ENCODE measurements around the gene NUPR2. TPM values are rescaled to one million over a fixed set of nuclear protein-coding genes. Genes with fewer than 3 reads are reported as not detected.

The NUPR2 gene
- total and polyA plus RNA-seq, 2 of the 4 experiments (the other 2 are of a cell fraction): not detected

DNA sequence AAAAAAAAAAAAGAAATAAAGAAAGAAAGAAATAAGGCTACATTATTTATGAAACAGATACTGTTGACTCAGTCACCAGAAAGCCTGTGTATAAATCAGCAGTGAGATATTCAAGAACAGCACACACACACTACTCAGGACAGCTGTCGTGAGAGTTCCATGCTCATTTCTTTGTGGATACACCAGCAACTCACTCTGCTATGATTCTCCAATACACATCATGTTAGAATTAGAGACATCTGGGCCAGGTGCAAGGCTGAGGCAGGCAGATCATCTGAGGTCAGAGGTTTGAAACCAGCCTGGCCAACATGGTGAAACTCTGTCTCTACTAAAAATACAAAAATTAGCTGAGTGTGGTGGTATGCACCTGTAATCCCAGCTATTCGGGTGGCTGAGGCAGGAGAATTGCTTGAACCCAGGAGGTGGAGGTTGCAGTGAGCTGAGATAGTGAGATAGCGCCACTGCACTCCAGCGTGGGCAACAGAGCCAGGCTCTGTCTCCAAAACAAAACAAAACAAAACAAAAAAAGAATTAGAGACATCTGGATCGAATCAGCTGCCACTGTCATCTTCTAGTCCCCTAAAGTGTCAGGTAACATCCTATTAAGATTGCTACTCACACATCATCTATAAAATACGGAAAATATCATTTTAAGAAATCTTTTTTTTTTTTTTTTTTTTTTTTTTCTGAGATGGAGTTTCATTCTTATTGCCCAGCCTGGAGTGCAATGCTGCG, 11.2 kb upstream of the NUPR2 start:
- H2AK5ac ChIP-seq (ENCODE audit: low read depth, low read length): no peak overlapping the region
- no TSS peak for BruUV-seq (replicated peaks)
- H4K8ac ChIP-seq (ENCODE audit: low read depth in 2 of 2, low read length in 2 of 2): no peak overlapping the region
- no peak overlapping the region for H4K91ac ChIP-seq (ENCODE audit: insufficient read depth, low read depth, low read length)
- H3K79me1 ChIP-seq (ENCODE audit: low read depth in 1 of 2, low read length in 2 of 2): no peaks in the 10 kb centered on the region
- H2AFZ ChIP-seq (replicated peaks; ENCODE audit: low read length, poor library complexity): no peak overlapping the region
- H3K9ac ChIP-seq (ENCODE audit: low read depth, low read length): no peak overlapping the region
- H4K5ac ChIP-seq (ENCODE audit: low read depth, low read length): no peak overlapping the region
- H2AK9ac ChIP-seq (replicated peaks; ENCODE audit: low read depth, low read length, poor library complexity): no peak overlapping the region
- TF ChIP-seq RAD21 (IDR thresholded peaks at IDR 0.05; ENCODE audit: low read length) (no peak), SMC3 (IDR thresholded peaks at IDR 0.05; ENCODE audit: low read depth, low read length) (no peak), RFX5 (IDR thresholded peaks at IDR 0.05; ENCODE audit: low read depth, low read length) (no peak)
- TF ChIP-seq, protein P1, sequence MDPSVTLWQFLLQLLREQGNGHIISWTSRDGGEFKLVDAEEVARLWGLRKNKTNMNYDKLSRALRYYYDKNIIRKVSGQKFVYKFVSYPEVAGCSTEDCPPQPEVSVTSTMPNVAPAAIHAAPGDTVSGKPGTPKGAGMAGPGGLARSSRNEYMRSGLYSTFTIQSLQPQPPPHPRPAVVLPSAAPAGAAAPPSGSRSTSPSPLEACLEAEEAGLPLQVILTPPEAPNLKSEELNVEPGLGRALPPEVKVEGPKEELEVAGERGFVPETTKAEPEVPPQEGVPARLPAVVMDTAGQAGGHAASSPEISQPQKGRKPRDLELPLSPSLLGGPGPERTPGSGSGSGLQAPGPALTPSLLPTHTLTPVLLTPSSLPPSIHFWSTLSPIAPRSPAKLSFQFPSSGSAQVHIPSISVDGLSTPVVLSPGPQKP (IDR thresholded peaks at IDR 0.05; ENCODE audit: borderline replicate concordance, low read depth, low read length): no peak
- H2BK20ac ChIP-seq (ENCODE audit: low read depth, low read length): no peak overlapping the region
- no peak overlapping the region for H3K4ac ChIP-seq (ENCODE audit: low read depth, low read length)
- no peak overlapping the region for H2BK5ac ChIP-seq (ENCODE audit: low read depth, low read length, poor library complexity, severe bottlenecking)
- H3K14ac ChIP-seq (replicated peaks; ENCODE audit: low read depth, low read length): no peak overlapping the region
- intact Hi-C loops (cut with micrococcal nuclease) (no loop called here), in situ Hi-C loops (cut with MboI; ENCODE audit: low sequenced_read_pairs) (no loop called here), dilution Hi-C loops (cut with HindIII; ENCODE audit: low sequenced_read_pairs, unreplicated experiment) (no loop called here)
- no peak overlapping the region for H3K56ac ChIP-seq (ENCODE audit: extremely low read depth, insufficient read depth, low read length)
- ATAC-seq (ENCODE audit: low read depth): no peak
- H3K23ac ChIP-seq (ENCODE audit: low read depth, low read length): no peak overlapping the region
- no peak overlapping the region for H3K27ac ChIP-seq (ENCODE audit: insufficient read depth, low read length)
- no peaks in the 10 kb centered on the region for H4K20me1 ChIP-seq (ENCODE audit: insufficient read depth, low read length)
- H3K9me1 ChIP-seq (ENCODE audit: insufficient read depth, low read length): no peaks in the 10 kb centered on the region
- no peaks in the 10 kb centered on the region for H3K9me3 ChIP-seq (ENCODE audit: control insufficient read depth, insufficient read depth, low read length)
- no peaks in the 10 kb centered on the region for H3K36me3 ChIP-seq (ENCODE audit: control insufficient read depth, insufficient read depth, low read length)
- ChIA-PET CTCF (no interaction called here), POLR2A (ENCODE audit: unreplicated experiment) (no interaction called here)
- H3K27me3 ChIP-seq (ENCODE audit: control insufficient read depth, insufficient read depth, low read length): no peaks in the 10 kb centered on the region
- no peaks in the 10 kb centered on the region for H3K4me1 ChIP-seq (ENCODE audit: control insufficient read depth, insufficient read depth, low read length)
- no peak overlapping the region for H3K18ac ChIP-seq (ENCODE audit: low read depth, low read length)
- no peak overlapping the region for H2BK15ac ChIP-seq (ENCODE audit: low read depth, low read length)
- H2BK120ac ChIP-seq (ENCODE audit: low read depth, low read length): no peak overlapping the region
- no peak overlapping the region for H3K4me2 ChIP-seq (ENCODE audit: low read depth, low read length)
- WGBS, 2 experiments (ENCODE audit: extremely low coverage in 2 of 2, insufficient read length in 1 of 2): no CpG with 5 or more reads among the region's 7 CpGs
- H3K4me3 ChIP-seq (ENCODE audit: insufficient read depth, low read depth, low read length): no peak overlapping the region
- no peak for DNase-seq

All from IMR-90 (cell line).